ENCODE data around the gene KAZN. TPM values are rescaled to one million over a fixed set of nuclear protein-coding genes. Genes with fewer than 3 reads are reported as not detected.

KAZN gene
- total and polyA plus RNA-seq, 2 of the 8 experiments (the other 6 are each of a cell fraction or from before 2014, with no cell fraction given), result 3.7 to 11.8 TPM

DNA sequence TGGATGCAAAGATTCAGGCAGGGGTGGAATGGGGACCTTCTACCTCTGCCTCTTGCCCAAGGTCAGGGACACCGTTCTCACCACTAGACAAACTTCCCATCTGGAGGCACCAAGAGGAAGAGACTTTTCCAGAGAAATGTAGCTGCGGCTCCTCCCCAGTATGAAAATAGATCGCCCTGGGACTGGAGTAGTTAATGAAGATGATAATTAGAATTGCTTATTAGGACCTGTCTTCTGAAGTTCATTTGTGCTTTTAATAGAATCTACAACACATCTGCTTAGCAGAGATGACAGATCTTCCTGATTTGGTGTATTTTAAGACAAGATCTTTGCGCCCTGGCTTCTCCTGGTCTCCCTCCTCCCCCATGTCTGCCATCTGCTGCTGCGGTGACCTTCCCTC is 266.6 kb downstream of the KAZN start:
- Histone ChIP-seq H3K56ac (replicated peaks; ENCODE audit: insufficient read length, low read depth, low read length) (no peak overlapping the region), H3K36me3 (ENCODE audit: control insufficient read depth in 2 of 4, insufficient read depth in 4 of 4, low read length in 3 of 4) (no peaks in the 10 kb centered on the region), H2AK5ac (ENCODE audit: low read depth, low read length) (no peak overlapping the region), H3K4me3 (ENCODE audit: extremely low read depth in 1 of 4, insufficient read depth in 2 of 4, low read depth in 3 of 4, low read length in 4 of 4) (no peak overlapping the region), H3K27me3 (replicated peaks in 1 of 4; ENCODE audit: control insufficient read depth in 3 of 4, extremely low read depth in 1 of 4, insufficient read depth in 3 of 4, low read length in 3 of 4) (no peaks in the 10 kb centered on the region), H2BK15ac (ENCODE audit: low read length) (no peak overlapping the region), H3K18ac (ENCODE audit: extremely low read depth, low read length) (no peak overlapping the region), H3K9ac (replicated peaks in 1 of 4; ENCODE audit: extremely low read depth in 1 of 4, low read depth in 3 of 4, low read length in 3 of 4) (no peak overlapping the region), H2AFZ (ENCODE audit: low read length) (no peak overlapping the region), H3K27ac (ENCODE audit: low read depth, low read length) (no peak overlapping the region), H3K79me1 (ENCODE audit: low read depth, low read length) (no peaks in the 10 kb centered on the region), H4K91ac (replicated peaks; ENCODE audit: insufficient read length, low read length) (no peak overlapping the region), H2BK120ac (replicated peaks; ENCODE audit: low read depth, low read length) (no peak overlapping the region), H4K20me1 (replicated peaks in 1 of 2; ENCODE audit: control insufficient read depth in 1 of 2, insufficient read depth in 2 of 2, low read length in 2 of 2) (peaks cover 0 to 4% of the 10 kb centered on the region in 2 experiments), H3K4me2 (ENCODE audit: insufficient read depth in 1 of 2, low read depth in 2 of 2, low read length in 2 of 2) (no peak overlapping the region), H3K23ac (ENCODE audit: insufficient read length) (peak overlapping the region; percentile 9), H3K79me2 (ENCODE audit: control insufficient read depth in 1 of 2, insufficient read depth in 2 of 2, low read length in 2 of 2) (no peaks in the 10 kb centered on the region), H4K8ac (ENCODE audit: extremely low read depth, insufficient read depth, low read length) (no peak overlapping the region), H4K5ac (ENCODE audit: insufficient read length, low read depth, low read length) (no peak overlapping the region), H3K9me3 (ENCODE audit: insufficient read depth in 2 of 2, low read depth in 1 of 2, low read length in 1 of 2) (no peaks in the 10 kb centered on the region), H3K14ac (ENCODE audit: insufficient read length) (no peak overlapping the region), H3K4me1 (replicated peaks in 1 of 4; ENCODE audit: control insufficient read depth in 3 of 4, insufficient read depth in 4 of 4, low read length in 3 of 4) (peaks cover 0 to 3% (median 2%) of the 10 kb centered on the region in 4 experiments; a peak in 1 of 7 replicates), H2BK12ac (ENCODE audit: low read depth, low read length) (no peak overlapping the region), H3K23me2 (ENCODE audit: low read depth, low read length) (no peaks in the 10 kb centered on the region; the same call in 1 of the 2 replicates), H2BK5ac (ENCODE audit: low read depth, low read length) (no peak overlapping the region), H2BK20ac (ENCODE audit: low read length) (no peak overlapping the region), H3K4ac (replicated peaks; ENCODE audit: insufficient read length, low read depth, low read length) (no peak overlapping the region)
- CTCF ChIA-PET (ENCODE audit: partially characterized antibody), result interaction anchor here (0.9 to 1.2 kb wide), 3 partner anchors 9 to 182 kb away, joined by 3 to 4 read pairs (median 3); no protein-coding TSS in a partner anchor
- 87% methylated on average over 5 of the region's 5 CpGs; no CpG with 5 or more reads in 1 of the 2 experiments for WGBS, 2 experiments (ENCODE audit: extremely low coverage in 1 of 2, insufficient coverage in 1 of 2, insufficient read length in 1 of 2, insufficient replicate concordance in 2 of 2, low coverage in 1 of 2, low lambda C conversion rate in 2 of 2, missing lambda C conversion rate in 1 of 2)
- DNase-seq (ENCODE audit: low read depth in 1 of 2, low spot score in 2 of 2) (no peak), FAIRE-seq (no peak)
- POLR2A ChIA-PET (ENCODE audit: partially characterized antibody), result no interaction called here
- TF ChIP-seq CBX8 (IDR thresholded peaks at IDR 0.05; ENCODE audit: borderline replicate concordance, low read depth, low read length), result no peak
- no peak for TF ChIP-seq POU5F1 (IDR thresholded peaks at IDR 0.05; ENCODE audit: low read depth, low read length)
- no peak for TF ChIP-seq TAF1 (IDR thresholded peaks at IDR 0.05; ENCODE audit: low read depth, low read length)
- no peak for TF ChIP-seq EZH2 (IDR thresholded peaks at IDR 0.05; ENCODE audit: low read depth, low read length, severe bottlenecking)
- no peak for TF ChIP-seq HDAC2 (IDR thresholded peaks at IDR 0.05; ENCODE audit: borderline replicate concordance in 1 of 2, low read depth in 2 of 2, low read length in 2 of 2)
- TF ChIP-seq, protein P1, sequence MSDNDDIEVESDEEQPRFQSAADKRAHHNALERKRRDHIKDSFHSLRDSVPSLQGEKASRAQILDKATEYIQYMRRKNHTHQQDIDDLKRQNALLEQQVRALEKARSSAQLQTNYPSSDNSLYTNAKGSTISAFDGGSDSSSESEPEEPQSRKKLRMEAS (IDR thresholded peaks at IDR 0.05), result no peak
- no peak for TF ChIP-seq CTBP2 (IDR thresholded peaks at IDR 0.05; ENCODE audit: borderline replicate concordance, insufficient read depth, insufficient read length, low read length)
- TF ChIP-seq CREB1 (IDR thresholded peaks at IDR 0.05), result no peak
- no peak for TF ChIP-seq SRF (IDR thresholded peaks at IDR 0.05; ENCODE audit: low read depth, low read length)
- TF ChIP-seq SAP30 (IDR thresholded peaks at IDR 0.05; ENCODE audit: insufficient read depth, insufficient replicate concordance, low read length), result no peak
- TF ChIP-seq NANOG (IDR thresholded peaks at IDR 0.05; ENCODE audit: insufficient read depth, low read depth, low read length, poor library complexity, severe bottlenecking), result no peak
- TF ChIP-seq BACH1 (IDR thresholded peaks at IDR 0.05; ENCODE audit: low read length), result no peak
- no peak for TF ChIP-seq PHF8 (conservative IDR thresholded peaks at IDR 0.05; ENCODE audit: low read depth, low read length)
- no peak for TF ChIP-seq MAFK (IDR thresholded peaks at IDR 0.05; ENCODE audit: low read depth, low read length)
